Activated CD4-positive, alpha-beta T cell treated with anti-CD3 and anti-CD28 coated beads, Interleukin-2, amount 10 ng/mL, durations not matched to agents 24 days and 14 days (primary cell): Measurements from ENCODE around the gene NAALADL2. TPM values are rescaled to one million over a fixed set of nuclear protein-coding genes. Genes with fewer than 3 reads are reported as not detected.

Experiments
- DNase-seq: peaks from one replicate; pipeline ENCODE4 v3.0.0; 2022
- H3K27ac Mint-ChIP-seq: one replicate; pipeline ENCODE4 v1.8.0; 2022; ENCODE audit warnings: mild to moderate bottlenecking, mixed read lengths
- H3K27me3 Mint-ChIP-seq: one replicate; pipeline ENCODE4 v1.8.0; 2022; ENCODE audit warnings: mixed read lengths
- H3K36me3 Mint-ChIP-seq: one replicate; pipeline ENCODE4 v1.8.0; 2022; ENCODE audit warnings: low read depth, mild to moderate bottlenecking, mixed read lengths
- H3K4me1 Mint-ChIP-seq: one replicate; pipeline ENCODE4 v1.8.0; 2021; ENCODE audit warnings: mixed read lengths
- H3K4me3 Mint-ChIP-seq: one replicate; pipeline ENCODE4 v1.8.0; 2022; ENCODE audit warnings: mild to moderate bottlenecking, moderate library complexity, mixed read lengths
- H3K9me3 Mint-ChIP-seq: one replicate; pipeline ENCODE4 v1.8.0; 2021; ENCODE audit warnings: mixed read lengths
- intact Hi-C: fragments of 100-400 bp; cut with micrococcal nuclease; formaldehyde crosslinking; loops from one replicate; pipeline ENCODE4 v1.15.1; 2023
- total RNA-seq: library from RNA; stranded (reverse); gene quantifications from 2 replicates; pipeline ENCODE4 v1.2.3, GENCODE V29; 2022

NAALADL2 gene
- total RNA-seq, 1 donor from 2014 or later, result not detected

- no peak overlapping the region for H3K27ac Mint-ChIP-seq
- intact Hi-C loops, result no loop called here
- no peaks in the 10 kb centered on the region for H3K36me3 Mint-ChIP-seq
- H3K9me3 Mint-ChIP-seq, result no peaks in the 10 kb centered on the region
- no peak for DNase-seq
- no peak overlapping the region for H3K4me3 Mint-ChIP-seq
- H3K27me3 Mint-ChIP-seq, result no peaks in the 10 kb centered on the region
- no peaks in the 10 kb centered on the region for H3K4me1 Mint-ChIP-seq
Observed at GRCh38 chr3:174973465-174973864, 114.3 kb downstream of the NAALADL2 start.

- H3K27me3 Mint-ChIP-seq, result no peaks in the 10 kb centered on the region
- H3K4me3 Mint-ChIP-seq, result no peak overlapping the region
- no peak overlapping the region for H3K27ac Mint-ChIP-seq
- DNase-seq, result no peak
- no peaks in the 10 kb centered on the region for H3K36me3 Mint-ChIP-seq
- intact Hi-C loops, result no loop called here
- H3K4me1 Mint-ChIP-seq, result no peaks in the 10 kb centered on the region
- no peaks in the 10 kb centered on the region for H3K9me3 Mint-ChIP-seq
Observed at GRCh38 chr3:174986685-174987084, 127.6 kb downstream of the NAALADL2 start.

DNA sequence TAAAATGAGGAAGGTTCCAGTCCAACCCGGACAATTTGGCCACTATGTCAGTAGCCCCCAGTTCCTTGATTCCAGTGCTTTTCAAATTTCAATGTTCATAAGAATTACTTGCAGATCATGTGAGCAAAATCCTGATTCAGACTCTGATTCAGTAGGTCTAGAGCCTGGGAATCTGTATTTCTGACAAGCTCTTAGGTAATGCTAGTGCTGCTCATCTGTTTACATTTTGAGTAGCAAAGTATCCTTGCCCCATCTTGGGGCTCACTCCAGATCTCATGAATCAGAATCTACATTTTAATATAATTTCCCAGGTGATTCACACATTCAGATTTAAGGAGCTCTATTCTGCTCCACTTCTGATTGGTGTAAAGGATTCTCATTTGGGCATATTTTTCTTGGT lies 142.0 kb downstream of the NAALADL2 start:
- H3K4me3 Mint-ChIP-seq, result no peak overlapping the region
- DNase-seq, result no peak
- H3K4me1 Mint-ChIP-seq, result no peaks in the 10 kb centered on the region
- no peak overlapping the region for H3K27ac Mint-ChIP-seq
- intact Hi-C loops, result no loop called here
- no peaks in the 10 kb centered on the region for H3K9me3 Mint-ChIP-seq
- no peaks in the 10 kb centered on the region for H3K27me3 Mint-ChIP-seq
- no peaks in the 10 kb centered on the region for H3K36me3 Mint-ChIP-seq

GRCh38 chr3:175002732-175003143 lies 143.6 kb downstream of the NAALADL2 start:
- Mint-ChIP-seq H3K4me1 (no peaks in the 10 kb centered on the region), H3K36me3 (no peaks in the 10 kb centered on the region), H3K27me3 (no peaks in the 10 kb centered on the region), H3K9me3 (no peaks in the 10 kb centered on the region), H3K27ac (no peak overlapping the region), H3K4me3 (no peak overlapping the region)
- DNase-seq, result no peak
- intact Hi-C loops, result no loop called here

DNA sequence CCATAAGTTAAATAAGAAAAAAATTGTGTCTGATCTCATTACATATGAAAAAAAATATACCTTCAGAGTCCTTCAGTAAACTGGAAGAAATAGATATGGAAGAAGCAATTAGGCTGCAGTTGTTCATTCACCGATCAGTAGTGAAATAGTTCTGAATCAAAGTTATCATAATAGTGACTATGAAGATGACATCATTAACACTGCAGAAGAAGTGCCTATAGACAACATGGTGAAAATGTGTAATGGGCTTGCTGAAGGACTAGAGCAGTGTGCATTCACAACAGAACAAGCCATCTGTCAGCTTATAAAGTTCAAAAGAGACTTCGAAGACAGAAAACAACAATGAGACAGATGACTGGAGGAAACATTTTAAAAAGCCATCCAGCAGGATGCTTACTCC lies 144.5 kb downstream of the NAALADL2 start:
- Mint-ChIP-seq H3K27me3 (no peaks in the 10 kb centered on the region), H3K4me1 (no peaks in the 10 kb centered on the region), H3K27ac (no peak overlapping the region), H3K9me3 (no peaks in the 10 kb centered on the region), H3K4me3 (no peak overlapping the region), H3K36me3 (no peaks in the 10 kb centered on the region)
- intact Hi-C loops, result no loop called here
- no peak for DNase-seq

- Mint-ChIP-seq H3K27me3 (no peaks in the 10 kb centered on the region), H3K4me1 (no peaks in the 10 kb centered on the region), H3K36me3 (no peaks in the 10 kb centered on the region), H3K9me3 (no peaks in the 10 kb centered on the region), H3K27ac (no peak overlapping the region), H3K4me3 (no peak overlapping the region)
- no peak for DNase-seq
- intact Hi-C loops, result no loop called here
Observed at GRCh38 chr3:175005193-175005592, 146.1 kb downstream of the NAALADL2 start.

DNA sequence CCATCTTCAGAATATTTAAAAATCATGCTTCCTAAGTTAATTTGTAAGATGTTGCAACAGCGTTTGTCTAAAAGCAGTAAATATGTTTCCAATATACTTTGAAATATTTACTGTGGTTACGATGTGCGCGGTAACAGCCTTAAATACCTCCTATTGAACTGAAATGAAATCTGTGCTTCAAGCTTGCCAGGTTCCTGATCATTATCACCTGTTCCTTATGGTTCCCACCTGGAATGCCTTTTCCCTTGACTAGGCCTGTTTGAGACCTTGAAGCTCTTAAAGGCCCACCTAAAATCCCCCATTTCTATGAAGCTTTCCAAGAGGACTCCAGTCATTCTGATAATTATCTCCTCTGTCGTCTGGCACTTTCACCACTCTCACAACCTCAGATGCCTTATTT lies 146.7 kb downstream of the NAALADL2 start:
- Mint-ChIP-seq H3K4me3 (no peak overlapping the region), H3K27me3 (no peaks in the 10 kb centered on the region), H3K27ac (no peak overlapping the region), H3K36me3 (no peaks in the 10 kb centered on the region), H3K9me3 (no peaks in the 10 kb centered on the region), H3K4me1 (no peaks in the 10 kb centered on the region)
- intact Hi-C loops, result no loop called here
- no peak for DNase-seq

DNA sequence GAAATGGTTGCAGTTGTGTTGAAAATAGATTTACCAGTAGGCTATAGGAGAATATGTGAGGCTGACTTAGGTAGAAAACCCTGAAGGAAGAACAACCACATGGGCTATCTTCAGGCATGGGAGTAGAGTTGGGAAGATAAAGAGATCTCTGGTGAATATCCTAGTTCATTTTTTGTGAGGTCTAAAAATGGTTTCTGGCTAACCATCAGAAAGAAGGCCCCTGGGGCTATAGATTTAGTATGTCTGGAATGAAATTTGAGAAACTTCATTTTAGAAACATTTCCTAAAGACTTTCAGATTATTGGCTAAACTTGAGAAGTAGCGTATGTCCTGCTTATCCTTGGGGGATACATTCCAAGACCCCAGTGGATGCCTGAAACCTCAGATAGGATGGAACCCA lies 148.2 kb downstream of the NAALADL2 start:
- Mint-ChIP-seq H3K4me3 (no peak overlapping the region), H3K36me3 (no peaks in the 10 kb centered on the region), H3K4me1 (no peaks in the 10 kb centered on the region), H3K9me3 (no peaks in the 10 kb centered on the region), H3K27ac (no peak overlapping the region), H3K27me3 (no peaks in the 10 kb centered on the region)
- intact Hi-C loops, result no loop called here
- no peak for DNase-seq

- Mint-ChIP-seq H3K27ac (no peak overlapping the region), H3K36me3 (no peaks in the 10 kb centered on the region), H3K4me1 (no peaks in the 10 kb centered on the region), H3K9me3 (no peaks in the 10 kb centered on the region), H3K27me3 (no peaks in the 10 kb centered on the region), H3K4me3 (no peak overlapping the region)
- intact Hi-C loops, result no loop called here
- no peak for DNase-seq
Observed at GRCh38 chr3:175009295-175009694, 150.2 kb downstream of the NAALADL2 start.

- no peak for DNase-seq
- H3K4me3 Mint-ChIP-seq, result no peak overlapping the region
- intact Hi-C loops, result no loop called here
- H3K27me3 Mint-ChIP-seq, result no peaks in the 10 kb centered on the region
- H3K27ac Mint-ChIP-seq, result no peak overlapping the region
- H3K4me1 Mint-ChIP-seq, result no peaks in the 10 kb centered on the region
- H3K36me3 Mint-ChIP-seq, result no peaks in the 10 kb centered on the region
- no peaks in the 10 kb centered on the region for H3K9me3 Mint-ChIP-seq
Observed at GRCh38 chr3:175015056-175015635, 156.0 kb downstream of the NAALADL2 start.

DNA sequence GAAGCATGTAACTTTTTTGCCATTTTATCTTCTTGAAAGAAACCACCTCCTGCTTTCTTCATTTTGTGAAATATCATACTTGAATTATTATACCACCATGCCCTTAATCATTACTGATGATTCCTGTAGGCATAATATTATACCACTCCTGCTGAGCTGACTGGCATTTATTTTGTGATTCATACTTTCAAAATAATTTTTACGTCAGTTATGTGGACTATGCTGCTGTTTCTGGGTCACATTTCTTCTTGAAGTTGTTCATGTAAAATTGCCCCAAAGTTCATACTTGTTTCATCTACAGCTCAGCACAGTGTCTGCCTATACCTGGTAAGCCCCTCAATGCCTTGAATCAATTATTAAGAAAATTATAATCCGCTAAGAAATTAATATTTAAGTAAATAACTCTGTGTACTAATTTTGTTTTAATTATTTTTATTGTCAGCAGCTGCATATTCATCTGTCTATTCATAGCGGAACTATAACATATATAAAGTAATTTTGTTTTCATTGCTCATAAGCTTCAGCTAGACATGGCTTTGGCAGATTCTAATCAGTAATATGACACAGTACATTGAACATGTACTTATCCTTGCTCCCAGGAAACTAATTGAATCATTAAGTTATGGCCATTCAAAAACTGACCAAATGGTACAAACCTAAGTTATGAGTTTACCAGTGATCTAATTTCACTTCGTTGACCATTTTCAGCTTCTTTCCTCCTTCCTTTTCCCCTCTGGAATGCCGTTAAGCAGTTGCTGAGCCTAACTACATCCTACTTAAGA lies 160.0 kb downstream of the NAALADL2 start:
- H3K27ac Mint-ChIP-seq, result no peak overlapping the region
- no peaks in the 10 kb centered on the region for H3K27me3 Mint-ChIP-seq
- H3K36me3 Mint-ChIP-seq, result no peaks in the 10 kb centered on the region
- intact Hi-C loops, result no loop called here
- no peaks in the 10 kb centered on the region for H3K4me1 Mint-ChIP-seq
- H3K4me3 Mint-ChIP-seq, result no peak overlapping the region
- no peaks in the 10 kb centered on the region for H3K9me3 Mint-ChIP-seq
- DNase-seq, result no peak

DNA sequence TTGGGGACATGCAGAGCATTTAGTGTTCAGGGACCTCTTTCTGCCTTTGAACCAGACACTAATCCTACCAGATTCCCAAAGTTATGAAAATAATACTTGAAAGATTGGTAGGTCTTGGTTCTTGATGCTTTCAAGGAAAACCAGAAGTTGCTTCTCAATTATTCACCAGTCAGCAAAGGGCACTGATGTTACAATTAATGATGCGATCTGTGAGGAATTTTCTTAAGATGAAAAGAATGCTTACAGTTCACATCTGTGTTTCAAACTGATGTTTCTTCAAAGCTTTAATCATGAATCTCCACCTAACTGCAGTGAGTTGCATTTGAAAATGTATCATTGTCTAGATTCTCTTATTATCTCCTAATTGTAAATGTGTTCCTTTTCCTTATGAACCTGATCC lies 161.0 kb downstream of the NAALADL2 start:
- no peak overlapping the region for H3K27ac Mint-ChIP-seq
- no peaks in the 10 kb centered on the region for H3K27me3 Mint-ChIP-seq
- H3K4me3 Mint-ChIP-seq, result no peak overlapping the region
- no peaks in the 10 kb centered on the region for H3K9me3 Mint-ChIP-seq
- intact Hi-C loops, result no loop called here
- DNase-seq, result no peak
- H3K4me1 Mint-ChIP-seq, result no peaks in the 10 kb centered on the region
- no peaks in the 10 kb centered on the region for H3K36me3 Mint-ChIP-seq

DNA sequence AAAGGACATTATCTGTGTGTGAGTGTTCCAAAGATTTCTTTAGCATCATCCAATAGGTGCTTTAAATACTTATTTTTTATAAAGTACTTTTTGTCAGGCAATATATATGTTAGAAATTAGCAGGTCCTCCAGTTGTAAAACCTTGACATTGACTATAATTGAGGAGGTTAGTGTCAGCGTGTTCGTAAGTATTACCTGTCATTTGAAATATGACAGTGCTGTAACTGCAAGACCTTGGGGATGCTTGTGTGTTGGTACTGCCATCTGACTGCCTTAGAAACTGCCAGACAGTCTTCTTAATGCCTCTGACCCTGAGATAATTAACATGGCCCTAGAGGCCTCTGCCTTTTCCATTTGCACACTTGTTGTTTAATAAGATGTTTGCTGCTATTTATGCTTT lies 170.7 kb downstream of the NAALADL2 start:
- DNase-seq, result no peak
- no peaks in the 10 kb centered on the region for H3K27me3 Mint-ChIP-seq
- intact Hi-C loops, result no loop called here
- no peak overlapping the region for H3K27ac Mint-ChIP-seq
- H3K4me3 Mint-ChIP-seq, result no peak overlapping the region
- H3K9me3 Mint-ChIP-seq, result peaks cover 5% of the 10 kb centered on the region
- H3K4me1 Mint-ChIP-seq, result no peaks in the 10 kb centered on the region
- H3K36me3 Mint-ChIP-seq, result no peaks in the 10 kb centered on the region

GRCh38 chr3:175039875-175040274 lies 180.7 kb downstream of the NAALADL2 start:
- intact Hi-C loops, result no loop called here

DNA sequence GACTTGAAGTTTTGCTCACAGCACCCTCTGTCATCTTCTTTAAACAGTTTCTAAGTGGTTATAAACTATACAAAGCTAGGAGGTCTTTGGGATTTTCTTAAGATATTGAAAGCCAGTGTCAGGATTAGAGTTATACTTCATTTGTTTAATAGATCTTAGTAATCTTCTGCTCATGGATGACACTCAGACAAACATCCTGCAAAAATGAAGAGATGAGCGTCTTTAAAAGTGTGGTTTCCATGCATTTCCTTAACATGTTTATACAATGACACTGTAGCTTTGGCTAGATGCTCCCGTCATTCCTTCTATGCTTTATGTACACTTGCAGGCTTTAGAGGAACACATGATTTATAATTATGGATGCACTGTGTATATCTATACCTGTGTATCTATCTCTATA lies 182.2 kb downstream of the NAALADL2 start:
- intact Hi-C loops, result no loop called here

More at GRCh38 chr3:175039875-175040274, 180.7 kb downstream of the NAALADL2 start:
- Mint-ChIP-seq H3K27me3 (no peaks in the 10 kb centered on the region), H3K4me1 (no peaks in the 10 kb centered on the region), H3K9me3 (peaks cover 4% of the 10 kb centered on the region), H3K4me3 (no peak overlapping the region), H3K36me3 (no peaks in the 10 kb centered on the region), H3K27ac (no peak overlapping the region)
- no peak for DNase-seq

More for the DNA sequence above, 182.2 kb downstream of the NAALADL2 start:
- H3K4me1 Mint-ChIP-seq, result no peaks in the 10 kb centered on the region
- peaks cover 4% of the 10 kb centered on the region for H3K9me3 Mint-ChIP-seq
- no peak overlapping the region for H3K27ac Mint-ChIP-seq
- no peak overlapping the region for H3K4me3 Mint-ChIP-seq
- H3K27me3 Mint-ChIP-seq, result no peaks in the 10 kb centered on the region
- no peaks in the 10 kb centered on the region for H3K36me3 Mint-ChIP-seq
- DNase-seq, result no peak
